ENCODE data around the gene HPD.
"Not testable (repeated sequence)": the region's sequence is repeated elsewhere in the genome, so short reads cannot be mapped to it uniquely, and the experiment has no call there.

Gene HPD

GRCh38 chr12:121883315-121883660 lies 24.6 kb upstream of the HPD start:
- in situ Hi-C loops (cut with MboI; ENCODE audit: low pct_unique_long_range_greater_than_20kb, low sequenced_read_pairs, unreplicated experiment), result no loop called here
- TF ChIP-seq, protein P1, sequence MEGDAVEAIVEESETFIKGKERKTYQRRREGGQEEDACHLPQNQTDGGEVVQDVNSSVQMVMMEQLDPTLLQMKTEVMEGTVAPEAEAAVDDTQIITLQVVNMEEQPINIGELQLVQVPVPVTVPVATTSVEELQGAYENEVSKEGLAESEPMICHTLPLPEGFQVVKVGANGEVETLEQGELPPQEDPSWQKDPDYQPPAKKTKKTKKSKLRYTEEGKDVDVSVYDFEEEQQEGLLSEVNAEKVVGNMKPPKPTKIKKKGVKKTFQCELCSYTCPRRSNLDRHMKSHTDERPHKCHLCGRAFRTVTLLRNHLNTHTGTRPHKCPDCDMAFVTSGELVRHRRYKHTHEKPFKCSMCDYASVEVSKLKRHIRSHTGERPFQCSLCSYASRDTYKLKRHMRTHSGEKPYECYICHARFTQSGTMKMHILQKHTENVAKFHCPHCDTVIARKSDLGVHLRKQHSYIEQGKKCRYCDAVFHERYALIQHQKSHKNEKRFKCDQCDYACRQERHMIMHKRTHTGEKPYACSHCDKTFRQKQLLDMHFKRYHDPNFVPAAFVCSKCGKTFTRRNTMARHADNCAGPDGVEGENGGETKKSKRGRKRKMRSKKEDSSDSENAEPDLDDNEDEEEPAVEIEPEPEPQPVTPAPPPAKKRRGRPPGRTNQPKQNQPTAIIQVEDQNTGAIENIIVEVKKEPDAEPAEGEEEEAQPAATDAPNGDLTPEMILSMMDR (IDR thresholded peaks at IDR 0.05; ENCODE audit: extremely low read depth, insufficient read depth, missing control alignments), result no peak
- no peak for DNase-seq (ENCODE audit: low spot score)

- DNase-seq (ENCODE audit: low spot score); in situ Hi-C loops (cut with MboI; ENCODE audit: low pct_unique_long_range_greater_than_20kb, low sequenced_read_pairs, unreplicated experiment): not testable (repeated sequence)
Observed at GRCh38 chr12:121876080-121876447, 17.4 kb upstream of the HPD start.

DNA sequence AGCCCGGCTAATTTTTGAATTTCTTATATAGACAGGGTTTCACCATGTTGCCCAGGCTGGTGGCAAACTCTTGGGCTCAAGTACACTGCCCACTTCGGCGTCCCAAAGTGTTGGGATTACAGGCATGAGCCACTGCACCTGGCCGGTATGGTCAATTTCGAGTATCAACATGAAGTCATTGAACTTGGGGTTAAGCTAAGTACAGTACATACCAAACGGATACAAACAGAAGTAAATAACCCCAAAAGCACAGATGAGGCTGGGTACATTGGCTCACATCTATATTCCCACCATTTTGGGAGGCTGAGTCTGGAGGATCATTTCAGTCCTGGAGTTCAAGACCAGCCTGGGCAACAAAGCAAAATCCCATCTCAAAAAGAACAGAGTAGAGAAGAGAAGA lies 16.9 kb upstream of the HPD start:
- DNase-seq (ENCODE audit: low spot score), result no peak
- in situ Hi-C loops (cut with MboI; ENCODE audit: low pct_unique_long_range_greater_than_20kb, low sequenced_read_pairs, unreplicated experiment), result no loop called here
- TF ChIP-seq, protein P1 (IDR thresholded peaks at IDR 0.05; ENCODE audit: extremely low read depth, insufficient read depth, missing control alignments), result no peak

DNA sequence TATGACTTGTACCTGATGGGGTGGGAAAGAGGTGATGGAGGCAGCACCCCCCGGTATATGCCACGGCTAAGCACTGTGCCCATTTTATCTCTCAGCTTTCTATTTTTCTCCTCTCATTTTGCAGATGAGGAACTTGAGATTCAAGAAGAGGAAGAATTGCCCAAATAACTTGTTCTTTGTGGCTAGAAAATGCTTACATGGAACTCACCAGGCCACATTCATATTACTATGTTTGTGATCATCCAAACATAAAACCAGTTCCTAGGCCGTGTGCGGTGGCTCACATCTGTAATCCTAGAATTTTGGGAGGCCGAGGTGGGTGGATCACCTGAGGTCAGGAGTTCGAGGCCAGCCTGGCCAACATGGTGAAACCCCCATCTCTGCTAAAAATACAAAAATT lies 15.4 kb upstream of the HPD start:
- TF ChIP-seq, protein P1 (IDR thresholded peaks at IDR 0.05; ENCODE audit: extremely low read depth, insufficient read depth, missing control alignments), result no peak
- no peak for DNase-seq (ENCODE audit: low spot score)
- in situ Hi-C loops (cut with MboI; ENCODE audit: low pct_unique_long_range_greater_than_20kb, low sequenced_read_pairs, unreplicated experiment), result no loop called here

- in situ Hi-C loops (cut with MboI; ENCODE audit: low pct_unique_long_range_greater_than_20kb, low sequenced_read_pairs, unreplicated experiment), result no loop called here
- DNase-seq (ENCODE audit: low spot score), result no peak
- TF ChIP-seq, protein P1 (IDR thresholded peaks at IDR 0.05; ENCODE audit: extremely low read depth, insufficient read depth, missing control alignments), result no peak
Observed at GRCh38 chr12:121873216-121873569, 14.5 kb upstream of the HPD start.

GRCh38 chr12:121872546-121873215 lies 14.0 kb upstream of the HPD start:
- DNase-seq (ENCODE audit: low spot score), result no peak
- in situ Hi-C loops (cut with MboI; ENCODE audit: low pct_unique_long_range_greater_than_20kb, low sequenced_read_pairs, unreplicated experiment), result no loop called here
- TF ChIP-seq, protein P1 (IDR thresholded peaks at IDR 0.05; ENCODE audit: extremely low read depth, insufficient read depth, missing control alignments), result no peak

- TF ChIP-seq, protein P1 (IDR thresholded peaks at IDR 0.05; ENCODE audit: extremely low read depth, insufficient read depth, missing control alignments), result no peak
- DNase-seq (ENCODE audit: low spot score), result no peak
- in situ Hi-C loops (cut with MboI; ENCODE audit: low pct_unique_long_range_greater_than_20kb, low sequenced_read_pairs, unreplicated experiment), result no loop called here
Observed at GRCh38 chr12:121871467-121871866, 12.8 kb upstream of the HPD start.

DNA sequence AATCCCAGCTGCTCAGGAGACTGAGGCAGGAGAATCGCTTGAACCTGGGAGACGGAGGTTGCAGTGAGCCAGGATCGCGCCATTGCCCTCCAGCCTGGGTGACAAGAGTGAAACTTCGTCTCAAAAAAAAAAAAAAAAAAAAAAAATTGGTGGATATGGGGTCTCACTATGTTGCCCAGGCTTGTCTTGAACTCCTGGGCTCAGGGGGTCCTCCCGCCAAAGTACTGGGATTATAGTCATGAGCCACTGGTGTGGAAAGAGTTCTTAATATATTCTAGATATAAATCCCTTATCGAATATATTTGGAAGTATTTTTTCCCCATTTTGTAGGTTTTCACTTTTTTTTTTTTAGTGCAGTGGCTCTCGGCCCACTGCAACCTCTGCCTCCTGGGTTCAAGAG lies 10.6 kb upstream of the HPD start:
- in situ Hi-C loops (cut with MboI; ENCODE audit: low pct_unique_long_range_greater_than_20kb, low sequenced_read_pairs, unreplicated experiment); DNase-seq (ENCODE audit: low spot score): not testable (repeated sequence)

Measured in GM13977 (cell line).